GM21737 (cell line): ENCODE measurements around the gene GLT6D1.
"Not testable (repeated sequence)": the region's sequence is repeated elsewhere in the genome, so short reads cannot be mapped to it uniquely, and the experiment has no call there.

Source experiments
- ATAC-seq: cut with Tn5 transposase; IDR thresholded peaks from one replicate; pipeline ENCODE4 v1.9.1; 2021; ENCODE audit warnings: mild to moderate bottlenecking, moderate library complexity; ENCODE audit not compliant: unreplicated experiment

The GLT6D1 gene

GRCh38 chr9:135665795-135666189, 26.5 kb upstream of the GLT6D1 start:
- no peak for ATAC-seq

- ATAC-seq: no peak
Observed at GRCh38 chr9:135664801-135665794, 25.8 kb upstream of the GLT6D1 start.

- no peak for ATAC-seq
Observed at GRCh38 chr9:135664266-135664665, 24.9 kb upstream of the GLT6D1 start.

- no peak for ATAC-seq
Observed at GRCh38 chr9:135663857-135664256, 24.5 kb upstream of the GLT6D1 start.

GRCh38 chr9:135663451-135663770, 24.1 kb upstream of the GLT6D1 start:
- ATAC-seq: no peak

GRCh38 chr9:135662758-135663450, 23.6 kb upstream of the GLT6D1 start, which contains the start of gene LCN9:
Gene LCN9, plus strand, starts transcription at chr9:135663309. Its CDS starts 13 bp downstream, at chr9:135663322.
- ATAC-seq: no peak

GRCh38 chr9:135661816-135662560, 22.6 kb upstream of the GLT6D1 start:
- no peak for ATAC-seq

GRCh38 chr9:135660407-135660806, 21.1 kb upstream of the GLT6D1 start:
- no peak for ATAC-seq

GRCh38 chr9:135659252-135659651, 19.9 kb upstream of the GLT6D1 start:
- ATAC-seq: no peak

- ATAC-seq: no peak
Observed at GRCh38 chr9:135657416-135657815, 18.1 kb upstream of the GLT6D1 start.

GRCh38 chr9:135655317-135655716, 16.0 kb upstream of the GLT6D1 start:
- no peak for ATAC-seq

GRCh38 chr9:135650408-135650807, 11.1 kb upstream of the GLT6D1 start:
- ATAC-seq: no peak

GRCh38 chr9:135649508-135649907, 10.2 kb upstream of the GLT6D1 start:
- ATAC-seq: no peak

- ATAC-seq: no peak
Observed at GRCh38 chr9:135648494-135649410, 9.4 kb upstream of the GLT6D1 start.

- no peak for ATAC-seq
Observed at GRCh38 chr9:135647884-135648283, 8.5 kb upstream of the GLT6D1 start.

- ATAC-seq: no peak
Observed at GRCh38 chr9:135644631-135645218, 5.4 kb upstream of the GLT6D1 start.

- no peak for ATAC-seq
Observed at GRCh38 chr9:135641745-135642144, 2.4 kb upstream of the GLT6D1 start.

GRCh38 chr9:135641047-135641446, 1.7 kb upstream of the GLT6D1 start:
- no peak for ATAC-seq

GRCh38 chr9:135636930-135637530, 2.3 kb downstream of the GLT6D1 start:
- ATAC-seq: not testable (repeated sequence)
